ENCODE data around the gene NABP2. TPM values are rescaled to one million over a fixed set of nuclear protein-coding genes. Genes with fewer than 3 reads are reported as not detected.
"Not testable (repeated sequence)": the region's sequence is repeated elsewhere in the genome, so short reads cannot be mapped to it uniquely, and the experiment has no call there.

The NABP2 gene
- total RNA-seq, 2 experiments from 2014 or later, result 62.8 to 80.6 TPM

DNA sequence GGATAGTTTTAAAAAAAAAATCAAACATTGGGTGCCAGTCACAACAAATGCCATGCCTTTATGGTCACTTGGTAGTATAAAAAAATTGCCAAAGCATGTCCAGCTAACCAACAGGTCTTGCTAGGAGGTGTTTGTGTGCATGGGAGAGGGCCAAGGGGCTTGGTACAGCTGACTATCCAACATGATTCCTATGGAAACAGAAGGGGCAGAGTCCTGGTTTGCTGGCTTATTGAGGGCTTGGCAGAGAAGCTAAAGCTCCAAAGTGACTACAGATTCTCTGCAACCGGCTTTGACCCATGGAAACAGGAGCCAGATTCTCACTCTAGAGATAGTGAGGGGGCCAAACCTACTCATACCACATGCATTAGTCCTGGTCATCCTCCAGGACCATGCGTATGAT lies 48.3 kb downstream of the NABP2 start:
- not testable (repeated sequence) for H3K27ac Mint-ChIP-seq; H3K27me3 Mint-ChIP-seq; H3K4me1 Mint-ChIP-seq; ATAC-seq; H3K4me3 Mint-ChIP-seq; H3K9me3 Mint-ChIP-seq (ENCODE audit: low read depth); DNase-seq
- peaks cover 30% of the 10 kb centered on the region for H3K36me3 Mint-ChIP-seq
- CTCF ChIA-PET, result interaction anchor here (1.0 kb wide), 1 partner anchor 44 kb away, joined by 3 read pairs; no protein-coding TSS in a partner anchor

DNA sequence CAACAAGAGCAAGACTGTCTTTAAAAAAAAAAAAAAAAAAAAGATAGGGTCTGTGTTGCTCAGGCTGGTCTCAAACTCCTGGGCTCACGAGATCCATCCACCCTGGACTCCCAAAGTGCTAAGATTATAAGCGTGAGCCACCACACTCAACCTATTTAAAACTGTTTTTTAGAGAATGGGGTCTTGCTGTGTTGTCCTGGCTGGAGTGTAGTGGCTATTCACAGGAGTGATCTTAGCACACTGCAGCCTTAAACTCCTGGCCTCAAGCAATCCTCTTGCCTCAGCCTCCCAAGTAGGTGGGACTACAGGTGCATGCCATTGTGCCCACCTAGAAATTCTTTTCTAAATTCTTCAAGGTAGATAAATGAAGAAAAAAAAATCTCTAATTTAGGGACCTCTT lies 50.2 kb downstream of the NABP2 start:
- DNase-seq, result no peak
- Mint-ChIP-seq H3K4me1 (no peaks in the 10 kb centered on the region), H3K9me3 (ENCODE audit: low read depth) (no peaks in the 10 kb centered on the region), H3K27ac (no peak overlapping the region), H3K4me3 (no peak overlapping the region), H3K27me3 (no peaks in the 10 kb centered on the region), H3K36me3 (peaks cover 36% of the 10 kb centered on the region)
- CTCF ChIA-PET, result no interaction called here
- ATAC-seq, result no peak

- ATAC-seq (no peak), DNase-seq (no peak)
- H3K4me3 Mint-ChIP-seq, result no peak overlapping the region
- H3K27ac Mint-ChIP-seq, result no peak overlapping the region
- no peaks in the 10 kb centered on the region for H3K9me3 Mint-ChIP-seq (ENCODE audit: low read depth)
- no peaks in the 10 kb centered on the region for H3K4me1 Mint-ChIP-seq
- CTCF ChIA-PET, result interaction anchor here (1.6 to 3.3 kb wide), 2 partner anchors 12 to 20 kb away, joined by 3 to 11 read pairs; partner anchors contain the start of genes ANKRD52 and COQ10A
- peaks cover 49% of the 10 kb centered on the region for H3K36me3 Mint-ChIP-seq
- no peaks in the 10 kb centered on the region for H3K27me3 Mint-ChIP-seq
These were observed 54.8 kb downstream of the NABP2 start for GRCh38 chr12:56278905-56279304.

Other genes starting within 250 kb of the NABP2 start
- gene SUOX, start 227.1 kb upstream of the NABP2 start, total RNA-seq, result 10 to 100 TPM in 1 of 2 experiments, 1 to 10 TPM in 1; 2.5 to 14.6 TPM
- 10 to 100 TPM; 15.8 to 44.9 TPM for gene IKZF4, start 203.3 kb upstream of the NABP2 start, total RNA-seq
- 10 to 100 TPM; 27.9 to 42.2 TPM for gene RPS26, start 182.4 kb upstream of the NABP2 start, total RNA-seq
- 1 to 10 TPM in 1 of 2 experiments, under 1 TPM in 1; 0.94 to 1.8 TPM for gene ERBB3, start 144.2 kb upstream of the NABP2 start, total RNA-seq
- 100 to 1,000 TPM; 293 to 364 TPM for gene PA2G4, start 119.8 kb upstream of the NABP2 start, total RNA-seq
- 1,000 to 10,000 TPM; 3,748 to 4,271 TPM for gene RPL41, start 107.7 kb upstream of the NABP2 start, total RNA-seq
- gene ZC3H10, start 106.1 kb upstream of the NABP2 start, total RNA-seq, result 10 to 100 TPM; 10.3 to 11.7 TPM
- gene ESYT1, start 96.1 kb upstream of the NABP2 start, total RNA-seq, result 100 to 1,000 TPM; 225 to 241 TPM
- gene MYL6B, start 71.8 kb upstream of the NABP2 start, total RNA-seq, result 10 to 100 TPM; 67.6 to 85.2 TPM
- gene MYL6, start 66.0 kb upstream of the NABP2 start, total RNA-seq, result 1,000 to 10,000 TPM; 1,307 to 1,412 TPM
- 100 to 1,000 TPM; 147 to 150 TPM for gene SMARCC2, start 34.9 kb upstream of the NABP2 start, total RNA-seq
- 10 to 100 TPM; 28.2 to 34.2 TPM for gene RNF41, start 2.4 kb upstream of the NABP2 start, total RNA-seq
- under 1 TPM; 0.87 to 0.96 TPM for gene SLC39A5, start 5.7 kb downstream of the NABP2 start, total RNA-seq
- gene ANKRD52, start 34.0 kb downstream of the NABP2 start, total RNA-seq, result 10 to 100 TPM; 66.9 to 68.3 TPM
- 10 to 100 TPM; 16.0 to 17.4 TPM for gene COQ10A, start 42.6 kb downstream of the NABP2 start, total RNA-seq
- 100 to 1,000 TPM; 174 to 242 TPM for gene CS, start 76.0 kb downstream of the NABP2 start, total RNA-seq
- gene CNPY2, start 91.6 kb downstream of the NABP2 start, total RNA-seq, result 100 to 1,000 TPM; 110 to 161 TPM
- 10 to 100 TPM; 48.7 to 72.5 TPM for gene PAN2, start 109.7 kb downstream of the NABP2 start, total RNA-seq
- 10 to 100 TPM in 1 of 2 experiments, 1 to 10 TPM in 1; 2.9 to 12.4 TPM for gene IL23A, start 114.5 kb downstream of the NABP2 start, total RNA-seq
- 100 to 1,000 TPM; 178 to 308 TPM for gene STAT2, start 135.8 kb downstream of the NABP2 start, total RNA-seq
- gene APOF, start 138.5 kb downstream of the NABP2 start, total RNA-seq, result not detected
- gene TIMELESS, start 225.1 kb downstream of the NABP2 start, total RNA-seq, result 10 to 100 TPM; 64.1 to 65.8 TPM
- not detected for gene MIP, start 230.3 kb downstream of the NABP2 start, total RNA-seq
- 1 to 10 TPM; 3.4 to 3.7 TPM for gene SPRYD4, start 244.2 kb downstream of the NABP2 start, total RNA-seq

Measured in activated CD8-positive, alpha-beta memory T cell treated with anti-CD3 and anti-CD28 coated beads, Interleukin-2, amount 10 ng/mL, durations not matched to agents 7 days and 5 days (primary cell).